ENCODE measurements around the gene PTCH2.
A peak's percentile ranks its signal among the peaks of the same experiment; 100 is the strongest.
"Not testable (repeated sequence)": the region's sequence is repeated elsewhere in the genome, so short reads cannot be mapped to it uniquely, and the experiment has no call there.

PTCH2 gene

DNA sequence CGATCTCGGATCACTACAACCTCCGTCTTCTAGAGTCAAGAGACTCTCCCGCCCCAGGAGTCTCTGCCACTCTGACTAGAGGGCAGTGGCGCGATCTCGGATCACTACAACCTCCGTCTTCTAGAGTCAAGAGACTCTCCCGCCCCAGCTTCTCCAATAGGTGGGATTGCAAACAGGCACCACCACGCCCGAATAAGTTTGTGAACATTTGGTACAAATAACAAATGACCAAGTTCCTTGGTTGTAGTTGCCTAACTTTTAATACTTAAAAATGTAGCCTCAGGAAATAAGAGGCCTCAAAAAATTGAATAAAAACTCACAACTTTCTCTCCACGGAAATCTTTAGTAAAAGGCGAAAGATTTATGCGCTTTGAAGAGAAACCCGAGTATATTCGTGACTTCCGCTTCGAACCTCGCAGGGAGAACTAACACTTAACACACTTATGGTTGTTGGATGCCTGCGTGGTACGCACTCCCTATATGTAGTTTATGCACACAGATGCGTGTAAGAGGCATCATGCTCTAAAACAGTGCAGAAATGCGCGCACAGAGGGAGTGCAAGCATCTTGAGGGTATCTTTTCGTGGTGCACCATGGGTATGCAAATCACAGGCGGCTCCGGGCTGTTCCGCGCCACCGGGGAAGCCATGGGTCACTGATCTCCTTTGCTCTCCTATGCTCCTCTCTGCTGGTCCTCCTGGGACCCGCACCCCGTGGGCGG is 23.3 kb downstream of the PTCH2 start:
- peak; percentile 92 for DNase-seq (ENCODE audit: extremely low read depth, low read depth)
- H3K4me3 ChIP-seq (replicated peaks; ENCODE audit: low read depth, low read length): peak overlapping the region; percentile 47
- TF ChIP-seq, protein P1, sequence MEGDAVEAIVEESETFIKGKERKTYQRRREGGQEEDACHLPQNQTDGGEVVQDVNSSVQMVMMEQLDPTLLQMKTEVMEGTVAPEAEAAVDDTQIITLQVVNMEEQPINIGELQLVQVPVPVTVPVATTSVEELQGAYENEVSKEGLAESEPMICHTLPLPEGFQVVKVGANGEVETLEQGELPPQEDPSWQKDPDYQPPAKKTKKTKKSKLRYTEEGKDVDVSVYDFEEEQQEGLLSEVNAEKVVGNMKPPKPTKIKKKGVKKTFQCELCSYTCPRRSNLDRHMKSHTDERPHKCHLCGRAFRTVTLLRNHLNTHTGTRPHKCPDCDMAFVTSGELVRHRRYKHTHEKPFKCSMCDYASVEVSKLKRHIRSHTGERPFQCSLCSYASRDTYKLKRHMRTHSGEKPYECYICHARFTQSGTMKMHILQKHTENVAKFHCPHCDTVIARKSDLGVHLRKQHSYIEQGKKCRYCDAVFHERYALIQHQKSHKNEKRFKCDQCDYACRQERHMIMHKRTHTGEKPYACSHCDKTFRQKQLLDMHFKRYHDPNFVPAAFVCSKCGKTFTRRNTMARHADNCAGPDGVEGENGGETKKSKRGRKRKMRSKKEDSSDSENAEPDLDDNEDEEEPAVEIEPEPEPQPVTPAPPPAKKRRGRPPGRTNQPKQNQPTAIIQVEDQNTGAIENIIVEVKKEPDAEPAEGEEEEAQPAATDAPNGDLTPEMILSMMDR (IDR thresholded peaks at IDR 0.05; ENCODE audit: low read depth, low read length, missing control alignments): peak; percentile 10

DNA sequence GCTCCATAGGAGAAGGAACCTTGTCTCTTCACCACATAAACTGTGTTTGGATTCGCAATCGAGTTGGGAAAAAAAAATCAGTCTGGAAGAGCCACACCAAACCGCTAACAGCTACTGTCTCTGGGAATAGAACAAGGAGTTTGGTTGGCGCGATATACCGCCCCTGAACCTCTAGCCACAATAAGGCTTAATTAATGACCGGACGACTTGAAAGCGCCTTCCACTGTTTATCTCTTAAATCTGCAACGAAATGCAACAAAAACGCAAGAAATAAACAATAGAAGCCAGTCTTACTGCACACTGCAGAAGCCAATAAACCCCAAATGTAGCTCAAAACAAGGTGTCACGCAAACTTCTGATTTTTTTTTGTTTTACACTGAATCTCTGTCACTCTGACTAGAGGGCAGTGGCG is 23.9 kb downstream of the PTCH2 start:
- peak overlapping the region; percentile 22 for H3K4me3 ChIP-seq (replicated peaks; ENCODE audit: low read depth, low read length)
- no peak for DNase-seq (ENCODE audit: extremely low read depth, low read depth)
- TF ChIP-seq, protein P1 (IDR thresholded peaks at IDR 0.05; ENCODE audit: low read depth, low read length, missing control alignments): no peak

DNA sequence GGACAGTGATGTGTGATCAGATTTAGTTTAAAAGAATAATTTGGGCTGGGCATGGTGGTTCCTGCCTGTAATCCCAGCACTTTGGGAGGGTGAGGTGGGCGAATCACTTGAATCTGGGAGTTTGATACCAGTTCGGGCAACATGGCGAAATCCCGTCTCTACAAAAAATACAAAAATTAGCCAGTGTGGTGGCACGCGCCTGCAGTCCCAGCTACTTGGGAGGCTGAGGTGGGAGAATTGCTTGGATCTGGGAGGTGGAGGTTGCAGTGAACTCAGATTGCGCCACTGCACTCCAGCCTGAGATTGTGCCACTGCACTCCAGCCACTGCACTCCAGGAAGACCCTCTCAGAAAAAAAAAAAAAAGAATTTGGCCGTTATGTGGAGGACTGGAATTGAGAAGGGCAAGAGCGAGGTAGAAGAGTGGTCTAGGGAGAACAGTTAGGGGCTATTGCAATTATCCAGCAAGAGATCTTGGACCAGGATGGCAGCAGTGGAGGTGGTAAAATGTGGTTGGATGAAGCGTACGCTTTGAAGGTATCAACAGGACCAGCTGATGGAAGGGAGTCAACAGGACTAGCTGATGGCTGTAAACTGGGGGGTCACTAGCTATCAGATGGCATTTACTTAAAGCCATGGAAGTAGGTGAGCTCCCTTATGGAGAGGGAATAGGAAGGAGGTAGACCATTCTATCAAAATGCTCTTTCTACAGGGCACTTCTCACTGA is 25.1 kb downstream of the PTCH2 start:
- TF ChIP-seq, protein P1 (IDR thresholded peaks at IDR 0.05; ENCODE audit: low read depth, low read length, missing control alignments): no peak
- H3K4me3 ChIP-seq (replicated peaks; ENCODE audit: low read depth, low read length): no peak overlapping the region
- no peak for DNase-seq (ENCODE audit: extremely low read depth, low read depth)

DNA sequence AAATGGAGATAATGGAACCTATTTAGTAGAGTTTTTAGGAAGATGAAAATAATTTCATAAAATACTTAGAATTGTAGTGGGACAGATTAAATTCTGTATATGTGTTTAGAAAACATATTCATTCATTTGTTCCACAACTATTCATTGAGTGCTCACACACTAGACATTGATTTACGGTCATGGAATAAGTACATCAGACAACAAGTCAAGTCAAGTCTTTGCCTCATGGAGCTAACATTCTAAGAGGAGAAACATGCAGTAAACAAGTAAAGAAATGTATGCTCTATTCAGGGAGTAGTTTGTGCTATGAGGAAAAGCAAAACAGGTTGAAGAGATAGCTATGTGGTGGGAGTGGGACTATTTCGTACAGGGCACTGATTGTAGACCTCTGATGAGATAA is 25.7 kb downstream of the PTCH2 start:
- TF ChIP-seq, protein P1 (IDR thresholded peaks at IDR 0.05; ENCODE audit: low read depth, low read length, missing control alignments): no peak
- no peak overlapping the region for H3K4me3 ChIP-seq (replicated peaks; ENCODE audit: low read depth, low read length)

DNA sequence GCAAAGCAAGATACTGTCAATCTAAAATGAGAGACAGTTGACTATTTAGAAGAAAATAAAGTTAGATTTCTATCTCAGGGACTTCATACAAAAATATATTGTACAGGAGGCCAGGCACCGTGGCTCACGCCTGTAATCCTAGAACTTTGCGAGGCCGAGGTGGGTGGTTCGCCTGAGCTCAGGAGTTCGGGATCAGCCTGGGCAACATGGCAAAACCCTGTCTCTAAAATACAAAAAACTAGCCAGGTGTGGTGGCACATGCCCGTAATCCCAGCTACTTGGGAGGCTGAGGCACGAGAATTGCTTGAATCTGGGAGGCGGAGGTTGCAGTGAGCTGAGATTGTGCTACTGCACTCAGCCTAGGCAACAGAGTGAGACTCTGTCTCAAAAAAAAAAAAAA is 27.1 kb downstream of the PTCH2 start:
- not testable (repeated sequence) for DNase-seq (ENCODE audit: extremely low read depth, low read depth); H3K4me3 ChIP-seq (replicated peaks; ENCODE audit: low read depth, low read length)

More for the DNA sequence above, 25.7 kb downstream of the PTCH2 start:
- no peak for DNase-seq (ENCODE audit: extremely low read depth, low read depth)

DNA sequence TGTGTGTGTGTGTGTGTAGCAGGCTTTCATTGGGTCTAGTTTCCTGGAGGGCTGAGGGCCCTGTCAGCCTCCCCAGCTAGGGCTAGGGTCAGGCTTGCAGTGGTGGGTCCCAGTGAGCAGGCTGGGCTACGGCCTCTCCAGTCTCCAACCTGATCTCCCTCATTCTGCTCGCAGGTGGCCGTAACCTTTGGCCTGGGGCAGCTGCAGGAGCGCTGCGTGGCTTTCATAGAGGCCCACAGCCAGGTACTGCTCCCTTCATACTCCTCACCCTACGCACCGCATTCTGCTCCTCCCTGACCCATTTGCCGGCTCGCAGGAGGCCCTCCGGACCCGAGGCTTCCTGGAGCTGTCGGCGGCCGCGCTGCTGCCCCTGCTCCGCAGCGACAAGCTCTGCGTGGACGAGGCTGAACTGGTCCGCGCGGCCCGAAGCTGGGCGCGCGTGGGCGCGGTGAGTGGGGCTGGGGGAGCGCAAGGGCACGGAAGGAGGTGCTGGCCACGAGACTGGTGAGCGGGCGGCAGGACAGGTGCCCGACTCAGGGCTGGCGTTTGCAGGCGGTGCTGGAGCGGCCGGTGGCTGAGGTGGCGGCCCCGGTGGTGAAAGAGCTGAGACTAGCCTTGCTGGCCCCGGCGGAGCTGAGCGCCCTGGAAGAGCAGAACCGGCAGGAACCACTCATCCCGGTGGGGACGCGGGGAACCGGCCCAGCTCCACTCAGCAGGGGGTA is 30.1 kb downstream of the PTCH2 start:
- DNase-seq (ENCODE audit: extremely low read depth, low read depth): no peak
- TF ChIP-seq, protein P1 (IDR thresholded peaks at IDR 0.05; ENCODE audit: low read depth, low read length, missing control alignments): no peak
- H3K4me3 ChIP-seq (replicated peaks; ENCODE audit: low read depth, low read length): peak overlapping the region; percentile 26

DNA sequence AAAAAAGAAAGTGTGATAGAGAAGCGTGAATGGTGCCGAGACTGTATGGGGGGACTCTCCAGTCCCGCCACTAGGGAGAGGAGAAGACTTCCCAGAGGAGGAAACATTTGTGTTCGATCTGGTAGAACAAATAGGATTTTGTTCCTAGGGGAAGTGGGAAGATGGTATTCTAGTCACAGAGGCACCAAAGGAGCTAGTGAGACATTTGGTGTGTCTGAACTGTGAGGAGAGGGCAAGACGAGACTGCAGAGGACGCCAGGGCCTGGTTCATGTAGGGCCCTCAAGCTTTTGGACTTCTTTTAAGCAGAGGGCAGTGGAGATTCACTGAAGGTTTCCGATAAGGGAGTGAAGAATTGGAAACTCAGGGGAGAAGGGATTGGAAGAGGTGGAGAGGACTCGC is 31.8 kb downstream of the PTCH2 start:
- TF ChIP-seq, protein P1 (IDR thresholded peaks at IDR 0.05; ENCODE audit: low read depth, low read length, missing control alignments): no peak
- H3K4me3 ChIP-seq (replicated peaks; ENCODE audit: low read depth, low read length): no peak overlapping the region
- no peak for DNase-seq (ENCODE audit: extremely low read depth, low read depth)

DNA sequence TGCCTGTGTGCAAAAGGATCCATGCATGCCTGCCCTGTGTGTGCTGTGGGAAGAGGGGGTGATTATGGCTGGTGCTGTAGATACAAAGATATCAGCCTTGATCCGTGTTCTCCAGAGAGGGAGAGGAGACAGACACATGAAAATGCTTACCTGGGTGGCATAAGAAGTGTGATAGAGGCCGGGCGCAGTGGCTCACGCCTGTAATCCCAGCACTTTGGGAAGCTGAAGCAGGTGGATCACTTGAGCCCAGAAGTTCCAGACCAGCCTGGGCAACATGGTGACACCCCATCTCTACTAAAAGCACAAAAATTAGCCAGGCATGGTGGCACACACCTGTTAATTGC is 32.3 kb downstream of the PTCH2 start:
- H3K4me3 ChIP-seq (replicated peaks; ENCODE audit: low read depth, low read length); DNase-seq (ENCODE audit: extremely low read depth, low read depth): not testable (repeated sequence)

All from HFF-Myc (cell line).